Astrocyte (in vitro differentiated cells and primary cell): ENCODE measurements around the gene CACNA2D1. TPM values are rescaled to one million over a fixed set of nuclear protein-coding genes. Genes with fewer than 3 reads are reported as not detected.

Source experiments
- DNase-seq: peaks from one replicate; pipeline ENCODE4 v3.0.0-alpha.2; 2010; ENCODE audit warnings: low read depth
- FAIRE-seq: peaks from 2 replicates; lab custom pipeline; 2011; peaks lifted over from hg19 to GRCh38; lab: Jason Lieb, UNC
- H2AFZ ChIP-seq: 2 replicates; pipeline ENCODE4 v1.6.0; 2012; ENCODE audit warnings: low read depth, low read length, inconsistent platforms
- H3K27ac ChIP-seq: 2 replicates; pipeline ENCODE4 v1.5.1; 2011; ENCODE audit warnings: low read depth, low read length, inconsistent platforms
- H3K27me3 ChIP-seq: 2 replicates; pipeline ENCODE4 v1.6.0; 2011; ENCODE audit warnings: low read length, inconsistent platforms; ENCODE audit not compliant: insufficient read depth
- H3K36me3 ChIP-seq: 2 replicates; pipeline ENCODE4 v1.5.1; 2011; ENCODE audit warnings: low read length, inconsistent platforms; ENCODE audit not compliant: insufficient read depth
- H3K4me1 ChIP-seq: 2 replicates; pipeline ENCODE4 v1.5.1; 2011; ENCODE audit warnings: low read length, inconsistent platforms; ENCODE audit not compliant: insufficient read depth
- H3K4me2 ChIP-seq: 2 replicates; pipeline ENCODE4 v1.6.0; 2012; ENCODE audit warnings: low read length, inconsistent platforms
- H3K4me3 ChIP-seq: 2 replicates; pipeline ENCODE4 v1.5.1; 2011; ENCODE audit warnings: low read depth, mild to moderate bottlenecking, low read length, inconsistent platforms; ENCODE audit not compliant: insufficient read depth
- H3K79me2 ChIP-seq: 2 replicates; pipeline ENCODE4 v1.6.0; 2012; ENCODE audit warnings: mild to moderate bottlenecking, low read length, inconsistent platforms; ENCODE audit not compliant: insufficient read depth
- H3K9ac ChIP-seq: 2 replicates; pipeline ENCODE4 v1.6.0; 2012; ENCODE audit warnings: mild to moderate bottlenecking, low read length, inconsistent platforms
- H3K9me3 ChIP-seq: 2 replicates; pipeline ENCODE4 v1.5.1; 2012; ENCODE audit warnings: low read depth, mild to moderate bottlenecking, low read length, inconsistent platforms; ENCODE audit not compliant: insufficient read depth
- H4K20me1 ChIP-seq: 2 replicates; pipeline ENCODE4 v1.6.0; 2012; ENCODE audit warnings: low read length, inconsistent platforms; ENCODE audit not compliant: insufficient read depth
- H3K27ac Mint-ChIP-seq: one replicate; pipeline ENCODE4 v1.8.0; 2021; ENCODE audit warnings: mild to moderate bottlenecking, mixed read lengths; ENCODE audit not compliant: unreplicated experiment
- H3K27me3 Mint-ChIP-seq: one replicate; pipeline ENCODE4 v1.8.0; 2021; ENCODE audit warnings: low read depth, mixed read lengths; ENCODE audit not compliant: unreplicated experiment
- H3K36me3 Mint-ChIP-seq: one replicate; pipeline ENCODE4 v1.8.0; 2021; ENCODE audit warnings: low read depth, mixed read lengths; ENCODE audit not compliant: unreplicated experiment
- H3K4me1 Mint-ChIP-seq: one replicate; pipeline ENCODE4 v1.8.0; 2021; ENCODE audit warnings: low read depth, mixed read lengths; ENCODE audit not compliant: unreplicated experiment
- H3K4me3 Mint-ChIP-seq: one replicate; pipeline ENCODE4 v1.8.0; 2021; ENCODE audit warnings: mild to moderate bottlenecking, moderate library complexity, mixed read lengths; ENCODE audit not compliant: unreplicated experiment
- H3K9me3 Mint-ChIP-seq: one replicate; pipeline ENCODE4 v1.8.0; 2021; ENCODE audit warnings: mild to moderate bottlenecking, mixed read lengths; ENCODE audit not compliant: unreplicated experiment
- EZH2 ChIP-seq: IDR thresholded peaks from 2 replicates; pipeline ENCODE4 v1.6.1; 2012; ENCODE audit warnings: mild to moderate bottlenecking, low read length, inconsistent platforms; ENCODE audit not compliant: insufficient read depth
- total RNA-seq: library from RNA; stranded (reverse); gene quantifications from 2 replicates; pipeline ENCODE4 v1.2.1, GENCODE V29; 2021
- TF ChIP-seq, protein P1 (sequence below): IDR thresholded peaks from 2 replicates; pipeline ENCODE4 v1.5.1; 2011; ENCODE audit warnings: low read depth, mild to moderate bottlenecking, inconsistent platforms, low read length, moderate library complexity; ENCODE audit not compliant: insufficient read depth

The CACNA2D1 gene
- total RNA-seq, 1 donor from 2014 or later: 53.4 TPM

DNA sequence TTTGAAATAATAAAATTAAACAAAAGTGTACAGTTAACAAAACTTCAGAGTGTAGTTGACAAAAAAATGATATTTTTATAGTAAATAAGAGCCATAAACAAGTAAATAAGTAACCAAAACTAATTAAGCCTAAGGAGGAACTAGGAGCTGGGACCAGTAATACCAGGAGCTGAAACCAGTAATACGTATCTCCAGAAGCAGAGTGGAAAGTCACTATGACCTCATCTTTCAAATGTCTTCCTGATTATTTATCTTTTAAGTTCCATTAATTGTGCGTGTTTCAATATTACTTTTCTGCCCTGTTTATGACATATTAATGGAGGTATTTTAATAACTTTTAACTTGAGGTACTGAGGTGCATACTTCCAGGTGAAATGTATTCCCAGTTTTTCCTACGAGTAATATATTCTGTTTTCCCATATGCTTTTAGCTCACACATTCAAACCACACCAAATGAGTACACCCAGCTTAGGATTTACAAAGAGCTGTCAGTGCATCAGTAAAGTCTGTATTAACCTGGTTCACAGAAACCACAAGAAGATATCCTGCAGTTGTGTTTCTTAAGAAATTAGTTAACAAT lies 390.0 kb downstream of the CACNA2D1 start:
- Mint-ChIP-seq H3K27ac (no peak overlapping the region), H3K9me3 (no peaks in the 10 kb centered on the region), H3K27me3 (no peaks in the 10 kb centered on the region), H3K4me1 (peaks cover 24% of the 10 kb centered on the region), H3K36me3 (peaks cover 9% of the 10 kb centered on the region), H3K4me3 (no peak overlapping the region)
- Histone ChIP-seq H3K36me3 (no peaks in the 10 kb centered on the region), H3K9ac (no peak overlapping the region), H3K4me3 (no peak overlapping the region), H2AFZ (no peak overlapping the region), H3K9me3 (no peaks in the 10 kb centered on the region), H4K20me1 (peaks cover 8% of the 10 kb centered on the region), H3K27ac (no peak overlapping the region), H3K27me3 (no peaks in the 10 kb centered on the region), H3K4me1 (peaks cover 19% of the 10 kb centered on the region), H3K79me2 (no peaks in the 10 kb centered on the region), H3K4me2 (no peak overlapping the region)
- DNase-seq (no peak), FAIRE-seq (no peak)
- TF ChIP-seq, protein P1, sequence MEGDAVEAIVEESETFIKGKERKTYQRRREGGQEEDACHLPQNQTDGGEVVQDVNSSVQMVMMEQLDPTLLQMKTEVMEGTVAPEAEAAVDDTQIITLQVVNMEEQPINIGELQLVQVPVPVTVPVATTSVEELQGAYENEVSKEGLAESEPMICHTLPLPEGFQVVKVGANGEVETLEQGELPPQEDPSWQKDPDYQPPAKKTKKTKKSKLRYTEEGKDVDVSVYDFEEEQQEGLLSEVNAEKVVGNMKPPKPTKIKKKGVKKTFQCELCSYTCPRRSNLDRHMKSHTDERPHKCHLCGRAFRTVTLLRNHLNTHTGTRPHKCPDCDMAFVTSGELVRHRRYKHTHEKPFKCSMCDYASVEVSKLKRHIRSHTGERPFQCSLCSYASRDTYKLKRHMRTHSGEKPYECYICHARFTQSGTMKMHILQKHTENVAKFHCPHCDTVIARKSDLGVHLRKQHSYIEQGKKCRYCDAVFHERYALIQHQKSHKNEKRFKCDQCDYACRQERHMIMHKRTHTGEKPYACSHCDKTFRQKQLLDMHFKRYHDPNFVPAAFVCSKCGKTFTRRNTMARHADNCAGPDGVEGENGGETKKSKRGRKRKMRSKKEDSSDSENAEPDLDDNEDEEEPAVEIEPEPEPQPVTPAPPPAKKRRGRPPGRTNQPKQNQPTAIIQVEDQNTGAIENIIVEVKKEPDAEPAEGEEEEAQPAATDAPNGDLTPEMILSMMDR: no peak
- no peak for TF ChIP-seq EZH2

DNA sequence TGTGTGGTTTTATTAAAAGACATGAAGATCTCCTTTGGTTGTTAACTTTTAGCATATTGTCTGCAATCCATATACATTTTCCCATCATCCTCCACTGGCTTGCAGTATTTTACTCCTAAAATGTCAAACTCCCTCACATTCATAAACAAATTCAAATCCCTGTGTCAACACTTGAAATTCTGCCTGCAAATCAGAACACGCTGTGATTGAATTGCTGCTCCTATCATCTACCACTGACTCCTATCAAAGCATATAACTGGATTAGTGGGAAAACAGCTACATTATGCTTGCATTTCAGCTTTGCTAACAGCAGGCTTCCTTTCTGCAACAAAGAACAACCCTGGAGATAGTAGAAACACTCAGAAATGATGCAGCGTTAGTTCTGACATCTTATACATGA lies 392.0 kb downstream of the CACNA2D1 start:
- FAIRE-seq: no peak
- H3K9ac ChIP-seq: no peak overlapping the region
- DNase-seq: no peak
- H3K27ac Mint-ChIP-seq: no peak overlapping the region
- no peak overlapping the region for H2AFZ ChIP-seq
- no peak overlapping the region for H3K4me3 ChIP-seq
- no peak overlapping the region for H3K4me3 Mint-ChIP-seq
- no peaks in the 10 kb centered on the region for H3K79me2 ChIP-seq
- H3K27me3 ChIP-seq: no peaks in the 10 kb centered on the region
- no peak overlapping the region for H3K4me2 ChIP-seq
- no peaks in the 10 kb centered on the region for H3K36me3 ChIP-seq
- H3K4me1 Mint-ChIP-seq: peaks cover 24% of the 10 kb centered on the region
- peaks cover 8% of the 10 kb centered on the region for H4K20me1 ChIP-seq
- H3K4me1 ChIP-seq: peaks cover 19% of the 10 kb centered on the region
- H3K9me3 Mint-ChIP-seq: no peaks in the 10 kb centered on the region
- H3K9me3 ChIP-seq: no peaks in the 10 kb centered on the region
- H3K27me3 Mint-ChIP-seq: no peaks in the 10 kb centered on the region
- peaks cover 6% of the 10 kb centered on the region for H3K36me3 Mint-ChIP-seq
- H3K27ac ChIP-seq: no peak overlapping the region
- TF ChIP-seq, protein P1: no peak

DNA sequence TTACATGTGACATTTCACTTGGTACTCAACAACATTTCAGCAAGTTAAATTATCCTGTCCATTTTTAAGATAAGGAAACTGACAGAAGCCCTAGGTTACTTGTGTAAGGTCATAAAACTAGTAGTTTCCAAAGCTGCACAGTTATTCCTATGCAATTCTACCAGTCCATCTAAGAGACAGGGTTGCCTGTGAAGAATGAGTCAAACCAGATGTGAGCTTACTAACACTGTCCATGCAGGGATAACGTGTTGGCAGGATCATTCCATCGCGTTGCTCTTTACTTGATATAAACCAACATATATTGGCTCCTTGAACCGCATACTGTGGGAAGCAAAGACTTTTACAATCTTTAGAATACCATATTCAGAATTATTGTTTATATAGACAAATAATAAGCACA lies 392.8 kb downstream of the CACNA2D1 start:
- H3K27me3 Mint-ChIP-seq: no peaks in the 10 kb centered on the region
- H3K4me3 Mint-ChIP-seq: no peak overlapping the region
- no peak overlapping the region for H3K27ac Mint-ChIP-seq
- Histone ChIP-seq H3K4me3 (no peak overlapping the region), H3K9me3 (no peaks in the 10 kb centered on the region), H3K9ac (no peak overlapping the region), H3K27ac (peak overlapping the region; percentile 12), H3K4me1 (peaks cover 19% of the 10 kb centered on the region), H3K79me2 (no peaks in the 10 kb centered on the region), H3K27me3 (no peaks in the 10 kb centered on the region), H3K4me2 (peak overlapping the region; percentile 58), H2AFZ (no peak overlapping the region), H3K36me3 (no peaks in the 10 kb centered on the region), H4K20me1 (peaks cover 8% of the 10 kb centered on the region)
- H3K36me3 Mint-ChIP-seq: no peaks in the 10 kb centered on the region
- no peaks in the 10 kb centered on the region for H3K9me3 Mint-ChIP-seq
- FAIRE-seq (peak; percentile 60), DNase-seq (peak; percentile 74)
- TF ChIP-seq, protein P1: no peak
- no peak for TF ChIP-seq EZH2
- H3K4me1 Mint-ChIP-seq: peaks cover 24% of the 10 kb centered on the region
